Esophagus muscularis mucosa (tissue), 4 donors: Measurements from ENCODE around the gene TNRC6A.

ENCODE experiments used
- CTCF ChIP-seq, 3 experiments: fragments of 200-600 bp in 2 of 3; fragments of 450-650 bp in 1 of 3; sonication (generic) in 2 of 3; IDR thresholded peaks; one replicate each; pipeline ENCODE4 v1.5.1; 2017 to 2019; ENCODE audit warnings: antibody characterized with exemption in 3 of 3, mild to moderate bottlenecking in 2 of 3, moderate library complexity in 1 of 3
- EP300 ChIP-seq: sonication (generic); formaldehyde crosslinking; IDR thresholded peaks from one replicate; pipeline ENCODE4 v1.6.1; 2017; ENCODE audit warnings: antibody characterized with exemption
- POLR2A ChIP-seq: fragments of 450-650 bp; IDR thresholded peaks from one replicate; pipeline ENCODE4 v1.6.1; 2017; ENCODE audit warnings: antibody characterized with exemption, moderate library complexity, mild to moderate bottlenecking, low read depth

GRCh38 chr16:24741862-24742261, 12.4 kb downstream of the TNRC6A start:
- TF ChIP-seq POLR2A (no peak), CTCF (IDR thresholded peaks at IDR 0.05) (no peak), EP300 (no peak)
